ENCODE measurements around the gene ACHE. TPM values are rescaled to one million over a fixed set of nuclear protein-coding genes. Genes with fewer than 3 reads are reported as not detected.

ACHE gene
- total RNA-seq, 2 donors from 2014 or later, result 2.8 to 9.4 TPM

DNA sequence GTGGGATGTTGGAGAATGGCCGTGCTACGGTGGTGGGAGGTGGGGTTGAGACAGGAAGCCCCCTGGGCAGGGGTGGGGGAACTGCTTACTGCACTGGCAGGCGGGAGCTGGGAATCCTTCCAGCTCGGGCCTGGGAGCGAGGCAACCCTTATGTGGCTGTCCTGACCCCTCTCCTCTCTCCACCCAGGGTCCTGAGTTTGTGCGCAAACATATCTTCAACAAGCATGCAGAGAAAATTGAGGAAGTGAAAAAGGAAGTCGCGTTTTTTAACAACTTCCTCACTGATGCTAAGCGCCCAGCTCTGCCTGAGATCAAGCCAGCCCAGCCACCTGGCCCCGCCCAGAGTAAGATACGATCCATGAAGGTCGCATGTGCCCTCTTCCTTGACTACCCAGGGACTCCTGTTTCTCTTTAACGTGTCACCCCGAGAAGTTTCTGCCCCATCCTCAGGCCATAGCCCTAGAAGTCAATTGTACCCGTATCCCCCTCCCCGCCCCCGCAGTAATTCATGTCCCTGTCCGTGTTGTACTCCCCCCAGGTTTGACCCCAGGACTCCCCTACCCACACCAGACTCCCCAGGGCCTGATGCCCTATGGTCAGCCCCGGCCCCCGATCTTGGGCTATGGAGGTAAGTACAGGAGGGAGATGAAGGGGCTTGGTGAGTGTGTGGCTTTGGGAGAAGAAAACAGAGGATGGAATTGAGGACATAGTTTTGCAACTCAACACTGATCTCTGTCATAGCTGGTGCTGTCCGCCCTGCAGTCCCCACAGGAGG is 8.0 kb downstream of the ACHE start:
- DNase-seq (ENCODE audit: low spot score), result no peak
- intact Hi-C loops (cut with DNase I), result no loop called here

- intact Hi-C loops (cut with DNase I), result no loop called here
- no peak for DNase-seq (ENCODE audit: low spot score)
Measured at GRCh38 chr7:100886936-100887515, 8.7 kb downstream of the ACHE start.

DNA sequence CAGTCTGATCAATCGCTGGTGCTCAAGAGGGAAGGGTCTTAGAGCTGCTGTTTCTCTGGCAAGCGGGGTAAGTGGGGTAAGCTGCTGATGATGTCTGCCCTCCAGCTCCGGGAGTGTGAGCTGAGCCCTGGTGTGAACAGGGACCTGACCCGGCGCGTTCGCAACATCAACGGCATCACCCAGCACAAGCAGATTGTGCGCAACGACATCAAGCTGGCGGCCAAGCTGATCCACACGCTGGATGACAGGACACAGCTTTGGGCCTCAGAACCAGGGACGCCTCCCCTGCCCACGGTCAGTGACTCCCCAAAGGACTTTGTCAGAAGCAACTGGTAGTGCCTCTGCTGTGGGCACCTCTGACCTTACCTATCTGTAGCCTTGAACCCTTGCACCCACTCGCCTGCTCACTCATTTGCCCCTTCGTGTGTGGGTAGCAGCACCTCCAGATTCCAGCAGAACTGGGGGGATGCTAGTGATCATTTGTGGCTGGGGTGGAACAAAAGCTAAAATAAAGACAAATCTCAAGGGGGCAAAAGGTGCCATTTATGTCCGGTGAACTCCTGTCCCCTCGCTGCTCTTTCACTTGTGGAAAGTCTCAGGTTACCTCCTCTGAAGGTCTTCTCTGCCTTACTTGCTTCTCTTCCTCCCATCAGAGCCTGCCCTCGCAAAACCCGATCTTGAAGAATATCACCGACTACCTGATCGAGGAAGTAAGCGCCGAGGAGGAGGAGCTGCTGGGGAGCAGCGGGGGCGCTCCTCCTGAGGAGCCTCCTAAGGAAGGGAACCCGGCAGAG is 9.3 kb downstream of the ACHE start:
- DNase-seq (ENCODE audit: low spot score), result no peak
- intact Hi-C loops (cut with DNase I), result no loop called here

GRCh38 chr7:100885440-100886141 is 10.1 kb downstream of the ACHE start:
- no peak for DNase-seq (ENCODE audit: low spot score)
- intact Hi-C loops (cut with DNase I), result no loop called here

DNA sequence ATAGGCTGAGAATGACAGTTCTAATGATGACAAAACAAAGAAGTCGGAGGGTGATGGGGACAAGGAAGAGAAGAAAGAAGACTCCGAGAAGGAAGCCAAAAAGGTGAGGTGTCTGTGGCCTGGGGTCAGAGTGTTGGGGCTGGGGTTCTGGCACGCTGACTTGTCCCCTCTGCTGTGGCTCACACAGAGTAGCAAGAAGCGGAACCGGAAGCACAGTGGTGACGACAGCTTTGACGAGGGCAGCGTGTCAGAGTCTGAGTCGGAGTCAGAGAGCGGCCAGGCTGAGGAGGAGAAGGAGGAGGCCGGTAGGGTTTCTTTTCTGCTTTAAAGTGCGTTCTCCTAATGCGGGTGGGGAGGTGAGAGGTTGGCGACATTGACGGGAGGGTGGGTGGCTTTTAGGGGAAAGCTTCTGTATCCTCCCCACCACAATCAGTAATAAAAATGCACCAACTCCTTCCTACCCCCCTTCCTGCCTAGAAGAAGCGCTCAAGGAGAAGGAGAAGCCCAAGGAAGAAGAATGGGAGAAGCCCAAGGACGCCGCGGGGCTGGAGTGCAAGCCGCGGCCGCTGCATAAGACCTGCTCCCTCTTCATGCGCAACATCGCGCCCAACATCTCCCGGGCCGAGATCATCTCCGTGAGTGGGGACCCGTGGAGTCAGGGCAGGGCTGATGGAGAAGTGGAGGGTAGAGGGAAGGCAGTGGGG is 10.8 kb downstream of the ACHE start:
- intact Hi-C loops (cut with DNase I), result no loop called here
- DNase-seq (ENCODE audit: low spot score), result no peak

GRCh38 chr7:100882785-100883526 is 12.7 kb downstream of the ACHE start:
- intact Hi-C loops (cut with DNase I), result no loop called here
- no peak for DNase-seq (ENCODE audit: low spot score)

GRCh38 chr7:100882201-100882600 is 13.5 kb downstream of the ACHE start:
- no peak for DNase-seq (ENCODE audit: low spot score)
- intact Hi-C loops (cut with DNase I), result no loop called here

DNA sequence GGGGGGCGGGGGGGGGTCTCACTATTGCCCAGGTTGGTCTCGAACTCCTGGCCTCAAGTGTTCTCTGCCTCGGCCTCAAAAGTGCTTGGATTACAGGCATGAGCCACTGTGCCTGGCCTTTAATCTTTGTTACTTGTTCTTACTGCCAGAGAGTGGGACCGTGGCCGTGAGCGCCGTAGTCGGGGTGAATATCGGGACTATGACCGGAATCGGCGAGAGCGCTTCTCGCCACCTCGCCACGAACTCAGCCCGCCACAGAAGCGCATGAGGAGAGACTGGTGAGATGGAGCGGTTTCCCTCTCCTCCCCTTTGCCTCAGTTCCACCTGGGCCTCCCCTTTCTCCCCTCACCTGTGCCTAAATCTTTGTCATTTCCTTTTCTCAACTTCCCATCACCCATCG is 14.6 kb downstream of the ACHE start:
- no peak for DNase-seq (ENCODE audit: low spot score)
- intact Hi-C loops (cut with DNase I), result no loop called here

DNA sequence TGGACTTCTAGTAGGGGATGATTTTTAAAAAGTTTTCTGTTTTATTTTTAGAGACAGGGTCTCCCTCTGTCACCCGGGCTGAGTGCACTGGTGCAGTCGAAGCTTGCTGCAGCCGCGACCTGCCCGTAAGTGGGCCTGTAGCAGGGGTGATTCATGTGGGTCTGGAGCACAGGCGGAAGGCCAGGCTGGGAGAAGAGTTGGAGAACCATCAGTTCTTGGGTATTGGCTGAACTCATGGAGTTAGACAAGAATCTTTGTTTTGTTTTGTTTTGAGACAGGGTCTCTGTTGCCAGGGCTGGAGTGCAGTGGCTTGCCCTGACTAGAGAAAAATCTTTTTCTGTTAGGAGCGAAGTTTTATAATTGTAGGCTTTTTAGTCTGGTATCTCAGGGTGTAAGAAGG is 15.0 kb downstream of the ACHE start:
- intact Hi-C loops (cut with DNase I), result no loop called here
- DNase-seq (ENCODE audit: low spot score), result no peak

GRCh38 chr7:100879685-100880261 is 15.9 kb downstream of the ACHE start:
- intact Hi-C loops (cut with DNase I), result no loop called here
- no peak for DNase-seq (ENCODE audit: low spot score)

DNA sequence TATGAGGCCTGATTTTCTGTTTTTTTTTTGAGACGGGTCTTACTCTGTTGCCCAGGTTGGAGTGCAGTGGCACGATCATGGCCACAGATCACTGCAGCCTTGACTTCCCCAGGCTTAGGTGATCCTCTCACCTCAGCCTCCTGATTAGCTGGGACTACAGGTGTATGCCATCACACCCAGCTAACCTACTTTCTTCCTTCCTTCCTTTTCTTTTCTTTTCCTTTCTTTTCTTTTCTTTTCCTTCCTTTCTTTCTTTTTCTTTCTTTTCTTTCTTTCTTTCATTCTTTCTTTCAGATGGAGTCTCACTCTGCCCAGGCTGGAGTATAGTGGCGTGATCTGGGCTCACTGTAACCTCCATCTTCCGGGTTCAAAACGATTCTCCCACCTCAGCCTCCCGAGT is 17.0 kb downstream of the ACHE start:
- DNase-seq (ENCODE audit: low spot score), result no peak
- intact Hi-C loops (cut with DNase I), result no loop called here

DNA sequence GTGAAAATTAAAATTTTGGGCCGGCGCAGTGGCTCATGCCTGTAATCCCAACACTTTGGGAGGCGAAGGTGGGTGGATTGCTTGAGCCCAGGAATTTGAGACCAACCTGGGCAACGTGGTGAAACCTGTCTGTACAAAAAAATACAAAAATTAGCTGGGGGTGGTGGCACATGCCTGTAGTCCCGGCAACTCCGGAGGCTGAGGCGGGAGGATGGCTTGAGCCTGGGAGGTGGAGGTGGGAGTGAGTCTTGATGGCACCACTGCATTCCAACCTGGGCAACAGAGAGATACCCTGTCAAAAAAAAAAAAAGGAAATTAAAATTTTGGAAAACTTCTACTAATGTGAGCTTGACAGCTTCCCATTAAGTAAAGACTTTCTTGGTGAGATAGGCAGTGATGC is 17.7 kb downstream of the ACHE start:
- DNase-seq (ENCODE audit: low spot score), result no peak
- intact Hi-C loops (cut with DNase I), result no loop called here

DNA sequence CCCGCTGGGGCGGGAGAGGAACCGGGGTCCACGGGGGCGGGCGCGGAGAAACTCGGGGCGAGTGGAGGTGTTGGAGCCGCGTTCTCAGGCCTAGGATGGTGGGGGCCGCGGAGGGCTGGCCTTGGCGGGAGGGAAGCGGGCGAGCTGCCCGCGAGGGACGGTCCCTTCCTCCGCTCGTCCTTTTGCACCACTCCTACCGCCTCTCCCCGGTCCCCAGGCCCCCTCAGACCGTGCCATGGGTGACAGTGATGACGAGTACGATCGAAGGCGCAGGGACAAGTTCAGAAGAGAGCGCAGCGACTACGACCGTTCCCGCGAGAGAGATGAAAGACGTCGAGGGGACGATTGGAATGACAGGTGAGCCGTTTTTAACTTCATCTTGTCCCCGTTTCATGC is 20.3 kb downstream of the ACHE start:
- intact Hi-C loops (cut with DNase I), result no loop called here
- peak; percentile 87 for DNase-seq (ENCODE audit: low spot score)

- intact Hi-C loops (cut with DNase I), result no loop called here
- peak; percentile 100 for DNase-seq (ENCODE audit: low spot score)
Measured at GRCh38 chr7:100874577-100875355, 20.9 kb downstream of the ACHE start, which contains the start of gene SRRT. Gene SRRT (plus strand): TSS chr7:100875103. CDS start chr7:100875591, 488 bp downstream.

DNA sequence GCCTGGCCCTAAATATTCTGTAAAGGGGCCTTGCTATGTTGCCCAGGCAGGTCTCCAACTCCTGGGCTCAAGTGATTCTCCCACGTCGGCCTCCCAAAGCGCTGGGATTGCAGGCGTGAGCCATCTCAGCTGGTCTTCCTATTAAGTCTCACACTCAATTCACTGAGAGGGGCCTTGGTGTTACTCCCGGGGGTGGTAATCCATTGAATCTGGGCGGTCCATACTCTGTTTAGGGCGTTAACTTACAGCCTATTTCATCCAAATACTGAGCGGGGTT is 21.4 kb downstream of the ACHE start:
- peak; percentile 64 for DNase-seq (ENCODE audit: low spot score)
- intact Hi-C loops (cut with DNase I), result no loop called here

DNA sequence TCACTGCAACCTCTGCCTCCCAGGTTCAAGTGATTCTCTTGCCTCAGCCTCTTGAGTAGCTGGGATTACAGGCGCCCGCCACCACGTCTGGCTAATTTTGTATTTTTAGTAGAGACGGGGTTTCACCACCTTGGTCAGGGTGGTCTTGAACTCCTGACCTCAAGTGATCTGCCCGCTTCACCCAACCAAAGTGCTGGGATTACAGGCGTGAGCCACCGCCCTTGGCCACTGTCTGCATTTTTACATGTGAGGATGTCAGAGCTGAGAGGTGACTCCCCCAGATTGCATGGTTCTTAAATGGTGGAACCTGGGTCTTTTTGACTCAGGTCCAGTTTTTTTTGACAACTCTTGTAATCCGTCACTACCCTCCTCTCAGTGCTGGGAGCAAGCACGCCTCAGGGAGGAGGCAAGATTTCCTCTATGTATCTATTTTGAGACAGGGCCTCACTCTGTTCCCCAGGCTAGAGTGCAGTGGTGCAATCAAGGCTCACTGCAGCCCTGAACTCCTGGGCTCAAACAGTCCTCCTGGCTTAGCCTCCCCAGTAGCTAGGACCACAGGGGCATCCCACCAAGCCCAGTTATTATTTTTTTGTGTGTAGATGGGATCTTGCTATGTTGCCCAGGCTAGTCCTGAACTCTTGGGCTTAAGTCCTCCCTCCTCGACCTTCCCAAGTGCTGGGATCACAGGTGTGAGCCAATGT is 21.9 kb downstream of the ACHE start:
- intact Hi-C loops (cut with DNase I), result no loop called here
- DNase-seq (ENCODE audit: low spot score), result no peak

Data from posterior vena cava (tissue), 2 donors.